Subcutaneous preadipocyte (primary cell): Measurements from ENCODE around the gene LHFPL3. TPM values are rescaled to one million over a fixed set of nuclear protein-coding genes. Genes with fewer than 3 reads are reported as not detected.

Source experiments
- small RNA-seq: library from RNA; depleted of rRNA; stranded (forward); fragments of <200 nt; gene quantifications from one replicate; pipeline ENCODE3, GENCODE V24; 2012
- total RNA-seq: library from RNA; depleted of rRNA; stranded (reverse); fragments of >200 nt; gene quantifications from 2 replicates; pipeline ENCODE4 v1.2.3, GENCODE V29; 2012

LHFPL3 gene
- total RNA-seq = not detected in 2 replicates

DNA sequence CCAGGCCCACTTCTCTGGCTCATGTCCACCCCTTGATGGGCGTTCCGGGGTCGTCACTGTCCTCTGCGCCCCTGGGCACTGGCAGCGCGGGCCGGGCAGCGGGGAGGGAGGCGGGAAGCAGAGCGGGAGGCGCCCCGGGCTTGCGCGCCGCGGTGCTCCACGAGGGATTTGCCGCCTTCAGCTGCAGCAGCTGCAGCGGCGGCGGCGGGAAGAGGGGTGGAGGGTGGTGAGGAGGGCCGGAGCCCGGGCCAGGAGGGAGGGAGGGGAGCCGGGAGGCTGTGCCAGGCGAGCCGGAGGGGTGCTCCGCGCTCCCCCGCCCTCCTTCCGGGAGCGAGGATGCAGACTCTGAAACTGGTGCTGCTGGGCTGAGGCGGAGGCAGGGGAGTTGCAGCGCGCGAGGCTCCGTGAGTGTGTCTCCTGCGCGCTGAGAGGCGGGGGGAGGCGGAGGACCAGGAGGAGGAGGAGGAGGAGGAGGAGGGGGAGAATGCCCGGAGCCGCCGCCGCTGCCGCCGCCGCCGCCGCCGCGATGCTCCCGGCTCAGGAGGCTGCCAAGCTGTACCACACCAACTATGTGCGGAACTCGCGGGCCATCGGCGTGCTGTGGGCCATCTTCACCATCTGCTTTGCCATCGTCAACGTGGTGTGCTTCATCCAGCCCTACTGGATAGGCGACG is at the start of gene LHFPL3:
TSS of gene LHFPL3 (plus strand) at position 308 of the 674 bp plus-strand sequence.

Small RNA genes within 50 kb of the gene (small RNA-seq; reads per million reads assigned to genes)
- gene RN7SL8P = not detected

Other genes with a start within 250 kb of the LHFPL3 start
- 25.0 and 28.7 TPM in 2 replicates for gene ORC5, start 120.6 kb upstream of the LHFPL3 start, total RNA-seq